Activated T-helper 1 cell treated with anti-CD3 and anti-CD28 coated beads, Interleukin-2, amount 50 U/mL, for 16 hours (primary cell): ENCODE measurements around the gene WNT3A.
A peak's percentile ranks its signal among the peaks of the same experiment; 100 is the strongest.
"Not testable (repeated sequence)": the region's sequence is repeated elsewhere in the genome, so short reads cannot be mapped to it uniquely, and the experiment has no call there.

Experiments used
- DNase-seq, 2 donors: peaks; one replicate each; pipeline ENCODE4 v3.0.0-alpha.2; 2020; ENCODE audit warnings: low read depth in 1 of 2, low spot score in 1 of 2

WNT3A gene

GRCh38 chr1:228011721-228012311, 5.0 kb downstream of the WNT3A start:
- no peak for DNase-seq

GRCh38 chr1:228012555-228012954, 5.8 kb downstream of the WNT3A start:
- DNase-seq = no peak

- no peak for DNase-seq
These were observed 6.5 kb downstream of the WNT3A start for GRCh38 chr1:228013131-228013934.

- no peak for DNase-seq
These were observed 7.4 kb downstream of the WNT3A start for GRCh38 chr1:228013935-228014930.

- no peak for DNase-seq
These were observed 8.7 kb downstream of the WNT3A start for GRCh38 chr1:228015276-228016180.

- DNase-seq = no peak
These were observed 9.3 kb downstream of the WNT3A start for GRCh38 chr1:228016181-228016510.

GRCh38 chr1:228016653-228017355, 10.0 kb downstream of the WNT3A start:
- DNase-seq = peak in 1 of 2 donors; percentile 1

- DNase-seq = no peak
These were observed 10.7 kb downstream of the WNT3A start for GRCh38 chr1:228017356-228018124.

- DNase-seq = no peak
These were observed 11.3 kb downstream of the WNT3A start for GRCh38 chr1:228018125-228018398.

GRCh38 chr1:228018961-228019721, 12.3 kb downstream of the WNT3A start:
- DNase-seq = no peak

- DNase-seq = not testable (repeated sequence)
These were observed 12.9 kb downstream of the WNT3A start for GRCh38 chr1:228019722-228020083.

- no peak for DNase-seq
These were observed 14.0 kb downstream of the WNT3A start for GRCh38 chr1:228020686-228021354.

GRCh38 chr1:228021355-228022030, 14.7 kb downstream of the WNT3A start:
- no peak for DNase-seq

GRCh38 chr1:228022571-228023293, 15.9 kb downstream of the WNT3A start:
- no peak for DNase-seq

- DNase-seq = no peak
These were observed 16.5 kb downstream of the WNT3A start for GRCh38 chr1:228023294-228023639.

GRCh38 chr1:228029281-228029680, 22.5 kb downstream of the WNT3A start:
- no peak for DNase-seq
